GM15510 (cell line): ENCODE data around the gene COX19.

Source experiments
- POLR2A ChIP-seq: IDR thresholded peaks from 3 replicates; pipeline ENCODE4 v1.6.1; 2011; ENCODE audit warnings: borderline replicate concordance; ENCODE audit not compliant: insufficient read length; ENCODE audit errors: extremely low read depth

COX19 gene

DNA sequence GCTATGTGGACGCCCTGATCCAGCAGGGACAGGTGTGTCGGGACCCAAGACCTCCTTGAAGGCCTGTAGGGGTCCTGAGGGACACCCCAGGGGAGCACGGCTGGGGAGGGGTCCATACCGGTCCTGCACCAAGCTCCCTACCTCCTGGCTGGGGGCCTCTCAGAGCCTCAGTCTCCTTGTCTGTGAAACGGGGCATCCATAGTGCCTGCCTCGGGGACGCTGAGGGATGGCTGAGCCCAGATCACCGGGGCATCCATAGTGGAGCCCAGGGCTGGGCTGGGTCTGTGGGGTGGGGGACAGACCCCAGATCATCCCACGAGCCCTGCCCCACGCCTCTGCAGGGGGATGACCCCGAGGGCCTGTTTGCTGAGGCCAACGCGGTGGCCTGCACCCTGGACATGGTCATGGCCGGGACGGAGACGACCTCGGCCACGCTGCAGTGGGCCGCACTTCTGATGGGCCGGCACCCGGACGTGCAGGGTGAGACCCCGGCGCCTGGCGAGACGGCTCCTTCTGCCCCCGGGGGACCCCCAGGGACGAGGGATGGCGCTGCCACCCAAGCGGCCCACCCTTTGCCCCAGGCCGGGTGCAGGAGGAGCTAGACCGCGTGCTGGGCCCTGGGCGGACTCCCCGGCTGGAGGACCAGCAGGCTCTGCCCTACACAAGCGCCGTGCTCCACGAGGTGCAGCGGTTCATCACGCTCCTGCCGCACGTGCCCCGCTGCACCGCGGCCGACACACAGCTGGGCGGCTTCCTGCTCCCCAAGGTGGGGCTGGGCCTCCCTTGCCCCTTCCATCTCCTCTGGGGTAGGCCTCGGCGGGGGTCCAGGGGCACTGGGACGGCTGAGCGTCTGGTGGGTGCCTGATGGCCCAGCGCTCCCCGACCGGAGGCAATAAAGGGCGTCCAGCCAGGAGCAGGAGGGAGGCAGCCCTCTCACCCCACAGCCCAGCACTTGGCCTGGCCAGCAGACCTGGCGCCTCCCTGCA, 11.7 kb upstream of the COX19 start:
- TF ChIP-seq POLR2A, result no peak

- TF ChIP-seq POLR2A, result no peak
Measured at GRCh38 chr7:985915-986741, 10.8 kb upstream of the COX19 start.

GRCh38 chr7:985127-985416, 9.7 kb upstream of the COX19 start:
- TF ChIP-seq POLR2A, result no peak

GRCh38 chr7:984361-985126, 9.2 kb upstream of the COX19 start:
- TF ChIP-seq POLR2A, result no peak

DNA sequence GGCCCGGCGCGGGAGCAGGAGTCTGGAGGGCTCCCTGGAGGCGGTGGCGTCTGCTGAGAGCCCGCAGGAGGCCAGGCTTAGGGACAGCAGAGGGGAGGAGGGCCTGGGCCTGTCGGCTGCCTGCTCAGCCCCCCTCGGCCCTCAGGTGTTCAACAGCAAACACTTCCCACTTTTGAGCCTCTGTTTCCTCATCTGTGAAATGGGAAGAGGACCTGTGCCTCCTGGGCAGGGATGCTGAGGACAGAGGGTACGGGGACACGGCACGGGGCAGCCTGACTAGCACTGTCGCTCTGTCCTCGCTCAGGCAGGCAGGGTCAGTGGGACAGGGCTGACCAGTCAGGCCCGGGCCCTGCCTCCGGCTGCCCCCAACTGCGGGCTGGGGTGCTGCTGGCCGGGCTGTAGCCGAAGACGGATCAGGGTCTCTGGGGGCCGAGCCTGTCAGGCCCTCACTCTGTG, 8.3 kb upstream of the COX19 start:
- TF ChIP-seq POLR2A, result no peak

DNA sequence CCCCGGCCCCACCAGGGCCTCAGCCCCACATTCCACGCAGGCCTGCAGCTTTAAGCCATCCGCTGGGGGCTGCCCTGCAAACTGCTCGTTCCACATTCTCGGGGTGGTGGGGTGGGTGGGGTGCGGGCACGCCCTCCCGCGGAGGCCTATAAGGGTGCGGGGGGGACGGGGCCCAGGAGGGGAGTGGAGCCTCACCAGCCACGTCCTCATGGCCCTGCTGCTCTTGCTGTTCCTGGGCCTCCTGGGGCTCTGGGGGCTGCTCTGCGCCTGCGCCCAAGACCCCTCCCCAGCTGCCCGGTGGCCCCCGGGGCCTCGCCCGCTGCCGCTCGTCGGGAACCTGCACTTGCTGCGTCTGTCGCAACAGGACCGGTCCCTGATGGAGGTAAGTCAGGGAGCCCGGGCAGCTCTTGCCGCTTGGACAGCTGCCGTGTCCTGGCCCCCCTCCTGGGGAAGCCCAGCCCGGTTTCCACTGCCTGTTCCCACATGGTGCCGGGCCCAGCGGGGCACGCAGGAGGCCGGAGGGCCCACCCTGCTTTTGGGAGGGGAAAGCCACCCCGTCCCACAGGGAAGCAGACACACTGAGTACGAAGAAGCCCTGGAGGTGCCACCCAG, 7.8 kb upstream of the COX19 start, which contains the start of gene CYP2W1:
Gene CYP2W1 (plus strand): TSS at position 178 of the 612 bp plus-strand sequence. CDS start 31 bp downstream, at position 209.
- no peak for TF ChIP-seq POLR2A

DNA sequence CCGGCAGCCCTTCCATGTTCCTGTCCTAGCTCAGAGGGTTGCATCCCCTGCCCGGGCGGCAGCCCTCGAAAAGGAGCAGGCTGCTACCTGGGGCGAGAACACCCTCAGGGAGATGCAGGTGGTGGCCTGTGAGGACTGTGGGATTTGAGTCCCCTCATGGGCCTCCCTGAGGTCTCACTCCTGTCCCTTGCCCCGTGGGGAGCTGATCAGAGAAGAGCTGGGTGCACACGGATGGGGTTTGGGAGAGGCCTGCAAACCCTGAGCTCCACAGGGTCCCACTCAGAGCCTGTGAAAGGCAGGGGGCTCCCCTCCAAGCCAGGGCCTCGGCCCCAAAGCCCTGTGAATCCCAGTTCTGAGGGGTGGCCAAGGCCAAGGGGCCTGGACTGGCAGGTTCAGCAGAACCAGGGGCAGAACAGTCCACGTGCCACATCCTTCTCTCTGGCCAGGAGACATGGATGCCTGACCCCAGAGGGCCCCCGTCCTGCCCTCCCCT, 7.2 kb upstream of the COX19 start:
- TF ChIP-seq POLR2A, result no peak

DNA sequence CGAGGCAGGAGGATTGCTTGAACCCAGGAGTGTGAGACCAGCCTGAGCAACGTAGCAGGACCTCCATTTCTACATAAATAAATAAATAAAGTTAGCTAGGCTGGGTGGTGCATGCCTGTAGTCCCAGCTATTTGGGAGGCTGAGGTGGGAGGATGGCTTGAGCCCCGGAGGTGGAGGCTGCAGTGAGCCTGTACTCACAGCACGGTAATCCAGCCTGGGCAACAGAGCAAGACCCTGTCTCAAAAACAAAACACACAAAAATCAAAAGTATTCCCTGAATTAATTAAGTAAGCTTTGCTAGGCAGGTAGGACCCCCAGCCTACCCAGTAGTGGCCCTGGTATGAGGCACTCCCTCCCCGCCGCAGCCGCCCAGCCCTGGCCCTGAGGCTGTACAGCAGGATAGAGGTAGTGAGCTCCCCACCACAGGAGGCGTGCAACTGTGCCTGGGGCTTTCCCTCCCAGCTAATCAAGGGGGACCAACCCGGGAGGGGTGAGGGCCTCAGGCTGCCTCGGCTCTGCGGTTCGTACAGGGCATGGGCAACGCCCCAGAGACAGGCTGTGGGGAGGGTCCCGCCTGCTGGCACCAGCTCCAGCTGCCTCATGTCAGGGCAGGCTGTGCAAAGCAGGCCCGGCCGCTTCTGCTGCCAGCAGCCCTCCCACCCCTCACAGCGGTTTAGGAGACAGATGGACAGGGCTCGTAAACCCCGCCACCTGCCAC, 6.6 kb upstream of the COX19 start:
- no peak for TF ChIP-seq POLR2A

DNA sequence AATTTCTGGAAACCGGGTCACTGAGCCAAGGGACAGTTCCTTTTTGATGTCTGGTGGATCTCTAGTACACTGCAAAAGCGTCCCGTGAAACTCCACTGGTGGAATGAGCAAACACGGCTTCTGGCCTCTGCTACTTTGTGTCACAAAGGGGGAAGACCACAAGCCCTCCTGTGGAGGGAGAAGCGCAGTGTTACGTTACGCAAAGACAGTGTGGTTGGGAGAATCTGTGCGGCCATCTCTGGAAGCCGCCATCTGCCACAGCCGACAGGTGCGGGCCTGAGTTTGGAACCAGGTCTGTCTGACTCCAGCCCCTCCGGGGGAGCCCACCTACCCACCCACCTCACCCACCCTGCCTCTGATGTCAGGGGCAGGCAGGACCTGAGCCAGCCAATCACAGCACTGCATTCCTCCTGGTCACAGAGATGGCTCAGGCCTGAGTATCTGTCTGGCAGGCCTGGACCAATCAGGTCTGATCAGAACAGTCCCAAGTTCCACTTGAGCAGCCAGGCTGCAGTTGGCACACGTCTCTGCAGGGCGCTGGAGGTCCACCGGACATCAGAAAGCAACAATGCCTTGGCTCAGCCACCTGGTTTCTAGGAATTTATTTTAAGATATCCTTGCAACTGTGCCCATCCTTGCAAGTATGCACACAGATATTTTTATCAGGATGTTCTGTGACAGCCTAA, 4.7 kb upstream of the COX19 start:
- no peak for TF ChIP-seq POLR2A

- no peak for TF ChIP-seq POLR2A
Measured at GRCh38 chr7:979151-979550, 3.8 kb upstream of the COX19 start.

GRCh38 chr7:978416-979091, 3.2 kb upstream of the COX19 start:
- TF ChIP-seq POLR2A, result no peak

- no peak for TF ChIP-seq POLR2A
Measured at GRCh38 chr7:978049-978346, 2.6 kb upstream of the COX19 start.
